Midbrain (tissue), 1 donor: ENCODE results near the gene MRM2.

Experiments used
- DNase-seq: peaks from one replicate; lab custom pipeline; 2025; lab: John Stamatoyannopoulos, UW

The MRM2 gene

GRCh38 chr7:2203766-2204300 is 38.2 kb downstream of the MRM2 start:
- DNase-seq: no peak

- DNase-seq: no peak
Observed at GRCh38 chr7:2202901-2203765, 38.9 kb downstream of the MRM2 start.

GRCh38 chr7:2202361-2202761 is 39.6 kb downstream of the MRM2 start:
- DNase-seq: peak; percentile 23

GRCh38 chr7:2201686-2202360 is 40.2 kb downstream of the MRM2 start:
- no peak for DNase-seq

- no peak for DNase-seq
Observed at GRCh38 chr7:2201128-2201527, 40.9 kb downstream of the MRM2 start.

GRCh38 chr7:2200584-2200980 is 41.4 kb downstream of the MRM2 start:
- no peak for DNase-seq

- DNase-seq: no peak
Observed at GRCh38 chr7:2199956-2200583, 41.9 kb downstream of the MRM2 start.

- DNase-seq: no peak
Observed at GRCh38 chr7:2199528-2199927, 42.5 kb downstream of the MRM2 start.

- no peak for DNase-seq
Observed at GRCh38 chr7:2198760-2199159, 43.2 kb downstream of the MRM2 start.

- no peak for DNase-seq
Observed at GRCh38 chr7:2198206-2198605, 43.8 kb downstream of the MRM2 start.

- no peak for DNase-seq
Observed at GRCh38 chr7:2197436-2198155, 44.4 kb downstream of the MRM2 start.

GRCh38 chr7:2196381-2197378 is 45.3 kb downstream of the MRM2 start:
- no peak for DNase-seq

GRCh38 chr7:2195400-2196246 is 46.4 kb downstream of the MRM2 start:
- peak; percentile 11 for DNase-seq

- no peak for DNase-seq
Observed at GRCh38 chr7:2193575-2194305, 48.3 kb downstream of the MRM2 start.

GRCh38 chr7:2192831-2193534 is 49.0 kb downstream of the MRM2 start:
- no peak for DNase-seq

GRCh38 chr7:2191016-2191415 is 51.0 kb downstream of the MRM2 start:
- no peak for DNase-seq

- DNase-seq: no peak
Observed at GRCh38 chr7:2190531-2190930, 51.5 kb downstream of the MRM2 start.

GRCh38 chr7:2186166-2186565 is 55.8 kb downstream of the MRM2 start:
- DNase-seq: no peak
